ENCODE data around the gene TNFAIP8L2. TPM values are rescaled to one million over a fixed set of nuclear protein-coding genes. Genes with fewer than 3 reads are reported as not detected.

The TNFAIP8L2 gene
- total RNA-seq, 1 donor: not detected

GRCh38 chr1:151145304-151146071, 11.0 kb upstream of the TNFAIP8L2 start:
- no peak for DNase-seq (ENCODE audit: low read depth)
- no peak for TF ChIP-seq CTCF (IDR thresholded peaks at IDR 0.05; ENCODE audit: insufficient read depth, low read length)
- peak overlapping the region; percentile 79 for H3K4me3 ChIP-seq (ENCODE audit: low read depth, low read length)

GRCh38 chr1:151146072-151146411, 10.4 kb upstream of the TNFAIP8L2 start:
- TF ChIP-seq CTCF (IDR thresholded peaks at IDR 0.05; ENCODE audit: insufficient read depth, low read length): no peak
- DNase-seq (ENCODE audit: low read depth): peak; percentile 7
- H3K4me3 ChIP-seq (ENCODE audit: low read depth, low read length): peak overlapping the region; percentile 79

- peak; percentile 88 for DNase-seq (ENCODE audit: low read depth)
- H3K4me3 ChIP-seq (ENCODE audit: low read depth, low read length): peak within 1 kb of the TSS; percentile 79
- TF ChIP-seq CTCF (IDR thresholded peaks at IDR 0.05; ENCODE audit: insufficient read depth, low read length): no peak
Observed at GRCh38 chr1:151146412-151147131, 9.9 kb upstream of the TNFAIP8L2 start, which contains the start of gene SEMA6C. TSS of gene SEMA6C (minus strand) at chr1:151146631. CDS start at chr1:151142621, 4,010 bp downstream.

- peak; percentile 28 for DNase-seq (ENCODE audit: low read depth)
- H3K4me3 ChIP-seq (ENCODE audit: low read depth, low read length): peak overlapping the region; percentile 79
- TF ChIP-seq CTCF (IDR thresholded peaks at IDR 0.05; ENCODE audit: insufficient read depth, low read length): no peak
Observed at GRCh38 chr1:151147132-151147503, 9.3 kb upstream of the TNFAIP8L2 start.

GRCh38 chr1:151147665-151148064, 8.8 kb upstream of the TNFAIP8L2 start:
- DNase-seq (ENCODE audit: low read depth): no peak
- H3K4me3 ChIP-seq (ENCODE audit: low read depth, low read length): no peak overlapping the region
- no peak for TF ChIP-seq CTCF (IDR thresholded peaks at IDR 0.05; ENCODE audit: insufficient read depth, low read length)

GRCh38 chr1:151157067-151157531, 650 bp downstream of the TNFAIP8L2 start:
- DNase-seq (ENCODE audit: low read depth): no peak
- no peak overlapping the region for H3K4me3 ChIP-seq (ENCODE audit: low read depth, low read length)
- no peak for TF ChIP-seq CTCF (IDR thresholded peaks at IDR 0.05; ENCODE audit: insufficient read depth, low read length)
